GM18526 (cell line): ENCODE measurements around the gene NACA2.

Experiments
- POLR2A ChIP-seq: IDR thresholded peaks from 3 replicates; pipeline ENCODE4 v1.6.1; 2011; ENCODE audit not compliant: insufficient read length; ENCODE audit errors: extremely low read depth

Gene NACA2

GRCh38 chr17:61616783-61617182, 25.8 kb upstream of the NACA2 start:
- no peak for TF ChIP-seq POLR2A

GRCh38 chr17:61614219-61614618, 23.2 kb upstream of the NACA2 start:
- no peak for TF ChIP-seq POLR2A

GRCh38 chr17:61611323-61611722, 20.3 kb upstream of the NACA2 start:
- no peak for TF ChIP-seq POLR2A

- no peak for TF ChIP-seq POLR2A
These were observed 14.7 kb upstream of the NACA2 start for GRCh38 chr17:61605692-61606091.

- TF ChIP-seq POLR2A, result no peak
These were observed 10.3 kb upstream of the NACA2 start for GRCh38 chr17:61601297-61601696.

GRCh38 chr17:61600621-61601020, 9.6 kb upstream of the NACA2 start:
- no peak for TF ChIP-seq POLR2A

- TF ChIP-seq POLR2A, result no peak
These were observed 8.6 kb upstream of the NACA2 start for GRCh38 chr17:61599608-61600007.

GRCh38 chr17:61598014-61598413, 7.0 kb upstream of the NACA2 start:
- no peak for TF ChIP-seq POLR2A

- TF ChIP-seq POLR2A, result no peak
These were observed 6.6 kb upstream of the NACA2 start for GRCh38 chr17:61597607-61598006.

GRCh38 chr17:61595418-61596186, 4.6 kb upstream of the NACA2 start:
- no peak for TF ChIP-seq POLR2A

- TF ChIP-seq POLR2A, result no peak
These were observed 3.3 kb upstream of the NACA2 start for GRCh38 chr17:61594294-61594825.

GRCh38 chr17:61593426-61593825, 2.4 kb upstream of the NACA2 start:
- no peak for TF ChIP-seq POLR2A

GRCh38 chr17:61591930-61592329, 911 bp upstream of the NACA2 start:
- no peak for TF ChIP-seq POLR2A

GRCh38 chr17:61589990-61590389, 1.0 kb downstream of the NACA2 start:
- TF ChIP-seq POLR2A, result no peak

GRCh38 chr17:61587807-61588660, 3.0 kb downstream of the NACA2 start:
- TF ChIP-seq POLR2A, result no peak

- TF ChIP-seq POLR2A, result no peak
These were observed 3.8 kb downstream of the NACA2 start for GRCh38 chr17:61587242-61587641.
